Measurements from ENCODE around the gene CD84.

GRCh38 chr1:160578525-160579191 lies 638 bp downstream of the CD84 start:
- TF ChIP-seq CTCF (conservative IDR thresholded peaks at IDR 0.05; ENCODE audit: low read depth, low read length) (no peak), EZH2 (IDR thresholded peaks at IDR 0.05; ENCODE audit: borderline replicate concordance, low read depth, low read length, poor library complexity, severe bottlenecking) (no peak)
